GM12878 (cell line): Measurements from ENCODE around the gene SH2B2. TPM values are rescaled to one million over a fixed set of nuclear protein-coding genes. Genes with fewer than 3 reads are reported as not detected.
A peak's percentile ranks its signal among the peaks of the same experiment; 100 is the strongest.

ENCODE experiments used
- CHD4 ChIP-seq: fragments of 200-600 bp; sonication (generic); IDR thresholded peaks from 2 replicates; pipeline ENCODE4 v1.6.1; 2016; ENCODE audit warnings: mild to moderate bottlenecking
- CREM ChIP-seq: IDR thresholded peaks from 2 replicates; pipeline ENCODE4 v1.6.1; 2014; ENCODE audit warnings: antibody characterized with exemption, low read depth
- JUNB ChIP-seq: IDR thresholded peaks from 2 replicates; pipeline ENCODE4 v1.6.1; 2016; ENCODE audit warnings: antibody characterized with exemption, mild to moderate bottlenecking
- KAT2A ChIP-seq: conservative IDR thresholded peaks from 2 replicates; pipeline ENCODE4 v1.6.1; 2011; ENCODE audit warnings: low read depth, low read length; ENCODE audit not compliant: control insufficient read depth
- KLF5 ChIP-seq: fragments of 450-650 bp; IDR thresholded peaks from 2 replicates; pipeline ENCODE4 v1.6.1; 2014; ENCODE audit warnings: mild to moderate bottlenecking; ENCODE audit not compliant: partially characterized antibody
- MEF2A ChIP-seq: IDR thresholded peaks from 2 replicates; pipeline ENCODE4 v1.6.1; 2011; ENCODE audit warnings: low read depth, mild to moderate bottlenecking, low read length, moderate library complexity; ENCODE audit not compliant: insufficient read depth
- NBN ChIP-seq: fragments of 450-650 bp; IDR thresholded peaks from 2 replicates; pipeline ENCODE4 v1.6.1; 2016
- POLR2A ChIP-seq: IDR thresholded peaks from 2 replicates; pipeline ENCODE4 v1.6.1; 2011; ENCODE audit warnings: low read depth, mild to moderate bottlenecking, low read length
- RB1 ChIP-seq: fragments of 450-650 bp; formaldehyde crosslinking; IDR thresholded peaks from 2 replicates; pipeline ENCODE4 v1.6.1; 2017; ENCODE audit warnings: mild to moderate bottlenecking, borderline replicate concordance
- RCOR1 ChIP-seq: conservative IDR thresholded peaks from 2 replicates; pipeline ENCODE4 v1.6.1; 2012; ENCODE audit warnings: low read depth, low read length, improper control_type of control experiment
- SP1 ChIP-seq: IDR thresholded peaks from one replicate; pipeline ENCODE4 v1.6.1; 2011; ENCODE audit warnings: low read depth, low read length
- SRF ChIP-seq, 2 experiments: IDR thresholded peaks; 2 replicates each; pipeline ENCODE4 v1.6.1; 2011; ENCODE audit warnings: low read depth in 2 of 2, low read length in 2 of 2, mild to moderate bottlenecking in 1 of 2, moderate library complexity in 1 of 2
- SUPT20H ChIP-seq: IDR thresholded peaks from 2 replicates; pipeline ENCODE4 v1.6.1; 2011; ENCODE audit warnings: low read depth, mild to moderate bottlenecking, low read length, moderate library complexity, borderline replicate concordance; ENCODE audit not compliant: control insufficient read depth
- polyA plus RNA-seq, 11 experiments: library from polyadenylated mRNA; depleted of rRNA in 4 of 11; unstranded in 6 of 11; stranded (reverse) in 5 of 11; fragments of >200 nt; fragmentation: Nextera tagmentation in 4 of 11; fragmentation: Illumina TruSeq in 1 of 11; extraction: Ambion mirVana in 4 of 11; extraction: Trizol in 1 of 11; gene quantifications; 1 replicate in 1 of 11; 2 replicates in 10 of 11; pipeline versions ENCODE4 v1.2.1 to v1.2.3, GENCODE V29; 2011 to 2016; ENCODE audit warnings: inconsistent platforms in 2 of 11, missing spikeins in 2 of 11, low read depth in 1 of 11
- total RNA-seq, 4 experiments: library from RNA; depleted of rRNA in 3 of 4; stranded (reverse); fragments of >200 nt in 3 of 4; fragmentation: Illumina TruSeq in 1 of 4; extraction: Trizol in 1 of 4; gene quantifications; 2 replicates each; pipeline versions ENCODE4 v1.2.1 to v1.2.3, GENCODE V29; 2013 to 2021
- TF ChIP-seq, protein P1 (sequence below): fragments of 450-650 bp; IDR thresholded peaks from 2 replicates; pipeline ENCODE4 v1.6.1; 2017; ENCODE audit warnings: antibody characterized with exemption, mild to moderate bottlenecking, moderate library complexity
- TF ChIP-seq, protein P2 (sequence below): fragments of 450-650 bp; IDR thresholded peaks from 2 replicates; pipeline ENCODE4 v1.6.1; 2016; ENCODE audit warnings: mild to moderate bottlenecking
- TF ChIP-seq, protein P3 (sequence below): fragments of 450-650 bp; IDR thresholded peaks from 2 replicates; pipeline ENCODE4 v1.6.1; 2016; ENCODE audit warnings: mild to moderate bottlenecking, moderate library complexity, borderline replicate concordance
- TF ChIP-seq, protein P4 (sequence below), 3 experiments: IDR thresholded peaks in 2 of 3; conservative IDR thresholded peaks in 1 of 3; 2 replicates each; pipeline ENCODE4 v1.5.1; 2011; ENCODE audit warnings: low read depth in 3 of 3, low read length in 3 of 3, mild to moderate bottlenecking in 3 of 3, control low read depth in 2 of 3, moderate library complexity in 2 of 3, inconsistent platforms in 1 of 3, mixed read lengths in 1 of 3; ENCODE audit not compliant: control insufficient read depth in 2 of 3, insufficient read depth in 1 of 3; ENCODE audit errors: extremely low read depth in 1 of 3
- TF ChIP-seq, protein P5 (sequence below): IDR thresholded peaks from 2 replicates; pipeline ENCODE4 v1.6.1; 2011; ENCODE audit warnings: low read depth, low read length, improper control_type of control experiment, borderline replicate concordance

The SH2B2 gene
- total and polyA plus RNA-seq, 10 of the 15 experiments (the other 5 are each of a cell fraction or from before 2014, with no cell fraction given) = 0.13 to 55.1 (median 7.4) TPM; not detected in 1

DNA sequence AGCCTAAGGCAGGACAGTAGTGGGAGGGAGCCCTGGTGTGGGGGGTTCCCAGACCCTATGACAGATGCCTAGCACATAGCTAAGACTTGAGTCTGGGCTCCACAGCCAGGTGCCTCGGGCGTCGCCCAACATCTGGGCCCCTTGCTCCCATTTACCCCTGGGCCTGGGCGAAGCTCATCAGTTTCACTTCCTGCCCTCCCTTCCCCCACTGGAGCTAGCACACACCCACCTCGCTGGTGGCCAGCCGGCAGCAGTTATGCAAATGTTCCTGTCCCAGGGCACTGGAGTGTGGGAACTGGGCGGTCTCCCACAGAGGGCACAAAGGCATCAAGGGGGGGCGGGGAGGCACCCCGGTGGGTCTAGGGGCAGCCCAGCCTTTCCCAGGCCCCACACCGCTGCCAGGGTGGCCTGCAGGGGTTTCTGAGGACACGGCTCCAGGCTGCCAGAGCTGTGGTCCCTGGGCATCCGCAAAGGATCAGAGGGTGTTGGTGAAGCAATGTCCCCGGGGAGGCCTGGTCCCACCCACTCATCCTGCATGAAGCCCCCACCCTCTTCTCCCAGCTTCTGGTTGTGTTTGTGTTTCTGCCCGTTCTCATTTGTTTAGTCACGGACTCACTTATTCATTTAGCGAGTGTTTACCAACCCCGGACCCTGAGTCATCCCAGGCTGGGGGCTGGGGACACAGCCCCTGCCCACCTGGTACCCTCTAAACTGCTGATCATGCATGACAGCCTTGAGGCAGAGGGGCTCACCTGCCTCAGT, 20.4 kb downstream of the SH2B2 start (continued):
- TF ChIP-seq, protein P1, sequence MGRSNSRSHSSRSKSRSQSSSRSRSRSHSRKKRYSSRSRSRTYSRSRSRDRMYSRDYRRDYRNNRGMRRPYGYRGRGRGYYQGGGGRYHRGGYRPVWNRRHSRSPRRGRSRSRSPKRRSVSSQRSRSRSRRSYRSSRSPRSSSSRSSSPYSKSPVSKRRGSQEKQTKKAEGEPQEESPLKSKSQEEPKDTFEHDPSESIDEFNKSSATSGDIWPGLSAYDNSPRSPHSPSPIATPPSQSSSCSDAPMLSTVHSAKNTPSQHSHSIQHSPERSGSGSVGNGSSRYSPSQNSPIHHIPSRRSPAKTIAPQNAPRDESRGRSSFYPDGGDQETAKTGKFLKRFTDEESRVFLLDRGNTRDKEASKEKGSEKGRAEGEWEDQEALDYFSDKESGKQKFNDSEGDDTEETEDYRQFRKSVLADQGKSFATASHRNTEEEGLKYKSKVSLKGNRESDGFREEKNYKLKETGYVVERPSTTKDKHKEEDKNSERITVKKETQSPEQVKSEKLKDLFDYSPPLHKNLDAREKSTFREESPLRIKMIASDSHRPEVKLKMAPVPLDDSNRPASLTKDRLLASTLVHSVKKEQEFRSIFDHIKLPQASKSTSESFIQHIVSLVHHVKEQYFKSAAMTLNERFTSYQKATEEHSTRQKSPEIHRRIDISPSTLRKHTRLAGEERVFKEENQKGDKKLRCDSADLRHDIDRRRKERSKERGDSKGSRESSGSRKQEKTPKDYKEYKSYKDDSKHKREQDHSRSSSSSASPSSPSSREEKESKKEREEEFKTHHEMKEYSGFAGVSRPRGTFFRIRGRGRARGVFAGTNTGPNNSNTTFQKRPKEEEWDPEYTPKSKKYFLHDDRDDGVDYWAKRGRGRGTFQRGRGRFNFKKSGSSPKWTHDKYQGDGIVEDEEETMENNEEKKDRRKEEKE = no peak
- TF ChIP-seq, protein P2, sequence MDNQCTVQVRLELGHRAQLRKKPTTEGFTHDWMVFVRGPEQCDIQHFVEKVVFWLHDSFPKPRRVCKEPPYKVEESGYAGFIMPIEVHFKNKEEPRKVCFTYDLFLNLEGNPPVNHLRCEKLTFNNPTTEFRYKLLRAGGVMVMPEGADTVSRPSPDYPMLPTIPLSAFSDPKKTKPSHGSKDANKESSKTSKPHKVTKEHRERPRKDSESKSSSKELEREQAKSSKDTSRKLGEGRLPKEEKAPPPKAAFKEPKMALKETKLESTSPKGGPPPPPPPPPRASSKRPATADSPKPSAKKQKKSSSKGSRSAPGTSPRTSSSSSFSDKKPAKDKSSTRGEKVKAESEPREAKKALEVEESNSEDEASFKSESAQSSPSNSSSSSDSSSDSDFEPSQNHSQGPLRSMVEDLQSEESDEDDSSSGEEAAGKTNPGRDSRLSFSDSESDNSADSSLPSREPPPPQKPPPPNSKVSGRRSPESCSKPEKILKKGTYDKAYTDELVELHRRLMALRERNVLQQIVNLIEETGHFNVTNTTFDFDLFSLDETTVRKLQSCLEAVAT = no peak; the same call in 1 of the 2 replicates
- TF ChIP-seq SUPT20H (no peak), SP1 (peak; percentile 92), MEF2A (peak; percentile 86), CREM (peak; percentile 77; the same call in 1 of the 2 replicates), SRF (IDR thresholded peaks at IDR 0.05; ENCODE audit: low read depth in 2 of 2, low read length in 2 of 2) (peak in 1 of 2 experiments; percentile 17; a peak in 1 of 4 replicates), RB1 (peak; percentile 47; the same call in 1 of the 2 replicates), RCOR1 (no peak; the same call in 1 of the 2 replicates), CHD4 (no peak), JUNB (peak; percentile 64), POLR2A (peak; percentile 79), KAT2A (no peak), NBN (peak; percentile 94), KLF5 (peak; percentile 75)
- TF ChIP-seq, protein P3, sequence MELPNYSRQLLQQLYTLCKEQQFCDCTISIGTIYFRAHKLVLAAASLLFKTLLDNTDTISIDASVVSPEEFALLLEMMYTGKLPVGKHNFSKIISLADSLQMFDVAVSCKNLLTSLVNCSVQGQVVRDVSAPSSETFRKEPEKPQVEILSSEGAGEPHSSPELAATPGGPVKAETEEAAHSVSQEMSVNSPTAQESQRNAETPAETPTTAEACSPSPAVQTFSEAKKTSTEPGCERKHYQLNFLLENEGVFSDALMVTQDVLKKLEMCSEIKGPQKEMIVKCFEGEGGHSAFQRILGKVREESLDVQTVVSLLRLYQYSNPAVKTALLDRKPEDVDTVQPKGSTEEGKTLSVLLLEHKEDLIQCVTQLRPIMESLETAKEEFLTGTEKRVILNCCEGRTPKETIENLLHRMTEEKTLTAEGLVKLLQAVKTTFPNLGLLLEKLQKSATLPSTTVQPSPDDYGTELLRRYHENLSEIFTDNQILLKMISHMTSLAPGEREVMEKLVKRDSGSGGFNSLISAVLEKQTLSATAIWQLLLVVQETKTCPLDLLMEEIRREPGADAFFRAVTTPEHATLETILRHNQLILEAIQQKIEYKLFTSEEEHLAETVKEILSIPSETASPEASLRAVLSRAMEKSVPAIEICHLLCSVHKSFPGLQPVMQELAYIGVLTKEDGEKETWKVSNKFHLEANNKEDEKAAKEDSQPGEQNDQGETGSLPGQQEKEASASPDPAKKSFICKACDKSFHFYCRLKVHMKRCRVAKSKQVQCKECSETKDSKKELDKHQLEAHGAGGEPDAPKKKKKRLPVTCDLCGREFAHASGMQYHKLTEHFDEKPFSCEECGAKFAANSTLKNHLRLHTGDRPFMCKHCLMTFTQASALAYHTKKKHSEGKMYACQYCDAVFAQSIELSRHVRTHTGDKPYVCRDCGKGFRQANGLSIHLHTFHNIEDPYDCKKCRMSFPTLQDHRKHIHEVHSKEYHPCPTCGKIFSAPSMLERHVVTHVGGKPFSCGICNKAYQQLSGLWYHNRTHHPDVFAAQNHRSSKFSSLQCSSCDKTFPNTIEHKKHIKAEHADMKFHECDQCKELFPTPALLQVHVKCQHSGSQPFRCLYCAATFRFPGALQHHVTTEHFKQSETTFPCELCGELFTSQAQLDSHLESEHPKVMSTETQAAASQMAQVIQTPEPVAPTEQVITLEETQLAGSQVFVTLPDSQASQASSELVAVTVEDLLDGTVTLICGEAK = no peak
- TF ChIP-seq, protein P4, sequence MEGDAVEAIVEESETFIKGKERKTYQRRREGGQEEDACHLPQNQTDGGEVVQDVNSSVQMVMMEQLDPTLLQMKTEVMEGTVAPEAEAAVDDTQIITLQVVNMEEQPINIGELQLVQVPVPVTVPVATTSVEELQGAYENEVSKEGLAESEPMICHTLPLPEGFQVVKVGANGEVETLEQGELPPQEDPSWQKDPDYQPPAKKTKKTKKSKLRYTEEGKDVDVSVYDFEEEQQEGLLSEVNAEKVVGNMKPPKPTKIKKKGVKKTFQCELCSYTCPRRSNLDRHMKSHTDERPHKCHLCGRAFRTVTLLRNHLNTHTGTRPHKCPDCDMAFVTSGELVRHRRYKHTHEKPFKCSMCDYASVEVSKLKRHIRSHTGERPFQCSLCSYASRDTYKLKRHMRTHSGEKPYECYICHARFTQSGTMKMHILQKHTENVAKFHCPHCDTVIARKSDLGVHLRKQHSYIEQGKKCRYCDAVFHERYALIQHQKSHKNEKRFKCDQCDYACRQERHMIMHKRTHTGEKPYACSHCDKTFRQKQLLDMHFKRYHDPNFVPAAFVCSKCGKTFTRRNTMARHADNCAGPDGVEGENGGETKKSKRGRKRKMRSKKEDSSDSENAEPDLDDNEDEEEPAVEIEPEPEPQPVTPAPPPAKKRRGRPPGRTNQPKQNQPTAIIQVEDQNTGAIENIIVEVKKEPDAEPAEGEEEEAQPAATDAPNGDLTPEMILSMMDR (IDR thresholded peaks at IDR 0.05 in 2 of 3, conservative IDR thresholded peaks at IDR 0.05 in 1 of 3; ENCODE audit: control insufficient read depth in 2 of 3, extremely low read depth in 1 of 3, insufficient read depth in 1 of 3, low read depth in 3 of 3, low read length in 3 of 3) = no peak
- TF ChIP-seq, protein P5, sequence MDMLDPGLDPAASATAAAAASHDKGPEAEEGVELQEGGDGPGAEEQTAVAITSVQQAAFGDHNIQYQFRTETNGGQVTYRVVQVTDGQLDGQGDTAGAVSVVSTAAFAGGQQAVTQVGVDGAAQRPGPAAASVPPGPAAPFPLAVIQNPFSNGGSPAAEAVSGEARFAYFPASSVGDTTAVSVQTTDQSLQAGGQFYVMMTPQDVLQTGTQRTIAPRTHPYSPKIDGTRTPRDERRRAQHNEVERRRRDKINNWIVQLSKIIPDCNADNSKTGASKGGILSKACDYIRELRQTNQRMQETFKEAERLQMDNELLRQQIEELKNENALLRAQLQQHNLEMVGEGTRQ = no peak
